Hepatocyte (in vitro differentiated cells): ENCODE data around the gene MLLT1. TPM values are rescaled to one million over a fixed set of nuclear protein-coding genes. Genes with fewer than 3 reads are reported as not detected.

Source experiments
- DNase-seq: peaks from one replicate; pipeline ENCODE4 v3.0.0-alpha.2; 2016; ENCODE audit warnings: low spot score
- H2AFZ ChIP-seq: fragments of 200-600 bp; sonication (generic); 2 replicates; pipeline ENCODE4 v1.6.0; 2016; ENCODE audit warnings: antibody characterized with exemption, mild to moderate bottlenecking
- H3K27ac ChIP-seq: fragments of 200-600 bp; sonication (generic); 2 replicates; pipeline ENCODE4 v1.5.1; 2016; ENCODE audit warnings: mild to moderate bottlenecking
- H3K27me3 ChIP-seq: fragments of 200-600 bp; sonication (generic); 2 replicates; pipeline ENCODE4 v1.6.1; 2016
- H3K36me3 ChIP-seq: fragments of 200-600 bp; sonication (generic); replicated peaks from 2 replicates; pipeline ENCODE4 v1.5.1; 2016; ENCODE audit warnings: low read depth; ENCODE audit not compliant: insufficient read depth
- H3K4me1 ChIP-seq: fragments of 200-600 bp; sonication (generic); 2 replicates; pipeline ENCODE4 v1.5.1; 2016; ENCODE audit warnings: mild to moderate bottlenecking, moderate library complexity; ENCODE audit not compliant: insufficient read depth
- H3K4me2 ChIP-seq: fragments of 200-600 bp; sonication (generic); 2 replicates; pipeline ENCODE4 v1.6.0; 2016
- H3K4me3 ChIP-seq: fragments of 200-600 bp; sonication (generic); 2 replicates; pipeline ENCODE4 v1.5.1; 2016; ENCODE audit warnings: mild to moderate bottlenecking
- H3K79me2 ChIP-seq: fragments of 200-600 bp; sonication (generic); 2 replicates; pipeline ENCODE4 v1.6.0; 2017; ENCODE audit warnings: mild to moderate bottlenecking
- H3K9me2 ChIP-seq: fragments of 200-600 bp; sonication (generic); replicated peaks from 2 replicates; pipeline ENCODE4 v1.6.0; 2017; ENCODE audit warnings: mild to moderate bottlenecking; ENCODE audit not compliant: insufficient read depth
- H3K9me3 ChIP-seq: fragments of 200-600 bp; sonication (generic); 2 replicates; pipeline ENCODE4 v1.5.1; 2016; ENCODE audit warnings: low read depth, mild to moderate bottlenecking
- H4K20me1 ChIP-seq: fragments of 200-600 bp; sonication (generic); 2 replicates; pipeline ENCODE4 v1.6.0; 2016; ENCODE audit warnings: mild to moderate bottlenecking; ENCODE audit not compliant: insufficient read depth, poor library complexity, severe bottlenecking
- EZH2 ChIP-seq: fragments of 200-600 bp; sonication (generic); IDR thresholded peaks from 2 replicates; pipeline ENCODE4 v1.6.1; 2016; ENCODE audit warnings: antibody characterized with exemption, mild to moderate bottlenecking, borderline replicate concordance
- EZH2phosphoT487 ChIP-seq: fragments of 200-600 bp; sonication (generic); IDR thresholded peaks from one replicate; pipeline ENCODE4 v1.6.1; 2018; ENCODE audit warnings: antibody characterized with exemption, mild to moderate bottlenecking, low read depth, moderate library complexity; ENCODE audit not compliant: unreplicated experiment, severe bottlenecking
- WGBS: methylation state at CpG from one replicate; pipeline ENCODE4 v1.1.6; 2016; ENCODE audit warnings: low lambda C conversion rate; ENCODE audit errors: missing lambda C conversion rate; 5-methylcytosine and 5-hydroxymethylcytosine counted together
- polyA plus RNA-seq: library from polyadenylated mRNA; unstranded; fragments of >200 nt; fragmentation: Nextera tagmentation; extraction: Ambion mirVana; gene quantifications from 2 replicates; pipeline ENCODE4 v1.2.1, GENCODE V29; 2016
- total RNA-seq: library from RNA; depleted of rRNA; stranded (reverse); fragments of >200 nt; gene quantifications from 2 replicates; pipeline ENCODE4 v1.2.3, GENCODE V29; 2014
- TF ChIP-seq, protein P1 (sequence below): fragments of 200-600 bp; sonication (generic); IDR thresholded peaks from 2 replicates; pipeline ENCODE4 v1.5.1; 2016; ENCODE audit warnings: antibody characterized with exemption, mild to moderate bottlenecking; ENCODE audit not compliant: poor library complexity

Gene MLLT1
- total and polyA plus RNA-seq, 2 experiments from 2014 or later, result 17.2 to 23.3 TPM

DNA sequence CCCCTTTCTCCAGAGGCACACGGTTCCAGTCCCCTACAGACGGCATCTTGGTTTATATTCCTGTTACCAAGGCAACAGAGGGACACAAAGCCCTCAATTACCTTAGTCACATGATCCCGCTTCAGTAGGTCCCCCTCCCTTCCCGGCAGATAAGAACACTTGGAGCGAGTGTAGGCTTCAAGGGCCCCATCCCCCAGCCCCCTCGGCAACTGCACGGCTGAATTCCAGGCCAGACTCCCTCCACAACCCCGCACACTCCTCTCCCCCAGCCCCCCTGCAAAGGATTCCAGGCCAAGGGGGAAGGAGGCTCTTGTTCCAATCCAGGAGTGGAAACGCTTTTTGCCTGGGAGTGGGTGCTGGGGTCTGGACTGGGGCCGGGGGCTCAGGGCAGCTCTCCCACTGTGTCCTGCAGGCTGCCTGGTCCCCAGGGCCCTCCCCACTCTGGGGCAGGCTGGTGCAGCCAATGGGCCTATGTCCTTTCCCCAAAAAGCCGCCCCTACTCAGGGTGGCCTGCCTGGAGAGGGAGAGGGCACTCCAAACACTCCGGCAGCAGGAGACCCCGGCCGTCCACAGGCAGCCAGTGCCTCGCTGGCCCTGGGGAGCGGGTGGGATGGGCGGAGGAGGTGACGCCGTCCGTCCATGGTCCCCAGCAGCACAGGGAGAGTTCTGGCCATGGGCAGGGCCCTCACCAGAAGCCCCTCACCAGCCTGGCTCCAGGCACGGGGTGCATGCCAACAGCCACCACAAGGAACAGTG, 62.6 kb downstream of the MLLT1 start:
- H3K36me3 ChIP-seq, result no peaks in the 10 kb centered on the region
- TF ChIP-seq EZH2 (no peak), EZH2phosphoT487 (no peak)
- TF ChIP-seq, protein P1, sequence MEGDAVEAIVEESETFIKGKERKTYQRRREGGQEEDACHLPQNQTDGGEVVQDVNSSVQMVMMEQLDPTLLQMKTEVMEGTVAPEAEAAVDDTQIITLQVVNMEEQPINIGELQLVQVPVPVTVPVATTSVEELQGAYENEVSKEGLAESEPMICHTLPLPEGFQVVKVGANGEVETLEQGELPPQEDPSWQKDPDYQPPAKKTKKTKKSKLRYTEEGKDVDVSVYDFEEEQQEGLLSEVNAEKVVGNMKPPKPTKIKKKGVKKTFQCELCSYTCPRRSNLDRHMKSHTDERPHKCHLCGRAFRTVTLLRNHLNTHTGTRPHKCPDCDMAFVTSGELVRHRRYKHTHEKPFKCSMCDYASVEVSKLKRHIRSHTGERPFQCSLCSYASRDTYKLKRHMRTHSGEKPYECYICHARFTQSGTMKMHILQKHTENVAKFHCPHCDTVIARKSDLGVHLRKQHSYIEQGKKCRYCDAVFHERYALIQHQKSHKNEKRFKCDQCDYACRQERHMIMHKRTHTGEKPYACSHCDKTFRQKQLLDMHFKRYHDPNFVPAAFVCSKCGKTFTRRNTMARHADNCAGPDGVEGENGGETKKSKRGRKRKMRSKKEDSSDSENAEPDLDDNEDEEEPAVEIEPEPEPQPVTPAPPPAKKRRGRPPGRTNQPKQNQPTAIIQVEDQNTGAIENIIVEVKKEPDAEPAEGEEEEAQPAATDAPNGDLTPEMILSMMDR, result no peak
- no peak overlapping the region for H3K4me3 ChIP-seq

DNA sequence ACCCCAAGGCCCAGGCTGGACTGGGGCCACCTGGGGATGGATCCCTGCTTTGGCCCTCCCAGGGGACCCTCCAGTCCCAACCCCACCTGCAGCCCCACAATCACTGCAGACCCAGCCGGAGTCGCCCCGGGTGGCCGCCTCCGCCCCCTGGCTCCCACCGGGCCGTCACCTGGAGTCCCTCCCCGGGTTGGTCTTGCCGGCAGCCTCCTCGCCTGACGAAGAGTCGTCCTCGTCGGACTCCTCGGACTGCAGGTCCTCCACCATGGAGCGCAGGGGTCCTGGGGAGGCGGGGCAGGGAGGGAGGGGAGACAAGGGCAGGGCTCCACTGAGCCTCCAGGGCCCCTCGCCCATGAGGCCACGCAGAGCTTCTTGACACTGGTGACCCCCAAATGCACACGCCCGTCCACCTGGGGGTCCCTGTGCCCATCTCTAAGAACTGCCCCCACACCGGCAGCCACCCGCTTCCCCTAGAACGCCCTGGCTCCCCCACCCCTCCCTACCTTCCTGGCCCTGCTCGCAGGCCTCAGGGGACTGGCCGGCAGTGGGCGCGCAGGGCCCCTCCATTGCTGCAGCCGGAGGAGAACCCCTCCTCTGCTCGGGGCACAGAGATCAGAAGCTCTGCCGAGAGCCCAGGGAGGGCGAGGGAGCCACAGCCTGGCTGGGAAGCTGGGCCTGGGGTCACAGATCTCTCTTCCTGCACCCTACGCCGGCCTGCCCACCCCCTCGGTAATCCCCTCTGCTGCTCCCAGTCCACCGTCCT, 63.4 kb downstream of the MLLT1 start:
- peaks cover 40% of the 10 kb centered on the region for H3K4me1 ChIP-seq
- H2AFZ ChIP-seq, result no peak overlapping the region
- H3K27me3 ChIP-seq, result no peaks in the 10 kb centered on the region
- WGBS, result 66% methylated on average over 27 of the region's 36 CpGs
- H3K9me3 ChIP-seq, result no peaks in the 10 kb centered on the region
- H3K9me2 ChIP-seq, result no peaks in the 10 kb centered on the region
- TF ChIP-seq EZH2 (no peak), EZH2phosphoT487 (no peak)
- TF ChIP-seq, protein P1, result no peak
- no peaks in the 10 kb centered on the region for H4K20me1 ChIP-seq
- no peak for DNase-seq
- H3K36me3 ChIP-seq, result no peaks in the 10 kb centered on the region
- H3K79me2 ChIP-seq, result peaks cover 3% of the 10 kb centered on the region
- no peak overlapping the region for H3K4me3 ChIP-seq
- peak overlapping the region; percentile 72 for H3K4me2 ChIP-seq
- peak overlapping the region; percentile 83 for H3K27ac ChIP-seq

More for the DNA sequence above, 62.6 kb downstream of the MLLT1 start:
- H3K4me1 ChIP-seq, result peaks cover 40% of the 10 kb centered on the region
- DNase-seq, result peak; percentile 93
- no peaks in the 10 kb centered on the region for H3K27me3 ChIP-seq
- peak overlapping the region; percentile 89 for H3K27ac ChIP-seq
- no peak overlapping the region for H2AFZ ChIP-seq
- H4K20me1 ChIP-seq, result no peaks in the 10 kb centered on the region
- no peaks in the 10 kb centered on the region for H3K9me3 ChIP-seq
- WGBS, result 28% methylated on average over 17 of the region's 21 CpGs
- H3K4me2 ChIP-seq, result peak overlapping the region; percentile 72
- H3K9me2 ChIP-seq, result no peaks in the 10 kb centered on the region
- peaks cover 3% of the 10 kb centered on the region for H3K79me2 ChIP-seq

DNA sequence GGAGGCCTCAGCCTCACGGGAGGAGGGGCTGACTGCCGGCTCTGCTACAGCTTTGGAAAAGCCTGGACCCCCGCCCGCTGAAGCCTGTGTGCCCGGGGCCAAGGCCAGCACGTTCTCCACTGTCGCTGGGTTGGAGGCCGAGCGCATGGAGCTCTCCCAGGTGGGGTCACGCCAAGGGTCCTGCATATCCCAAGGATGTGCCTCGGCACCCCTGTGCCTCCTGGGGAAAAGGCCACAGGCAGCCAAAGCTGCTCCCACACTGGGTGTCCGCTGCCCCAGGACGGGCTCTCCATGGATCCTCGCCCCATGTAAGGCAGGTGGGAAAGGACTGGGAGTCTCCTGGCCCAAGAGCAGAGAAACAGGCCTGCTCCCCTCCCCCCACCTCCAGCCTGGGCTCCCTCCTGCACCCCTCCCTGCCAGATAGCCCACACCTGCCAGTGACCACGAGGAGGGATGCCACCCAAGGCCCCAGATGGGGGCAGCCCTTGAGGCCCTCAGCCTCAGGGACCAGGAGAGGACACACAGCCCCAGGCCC, 64.0 kb downstream of the MLLT1 start:
- H3K9me3 ChIP-seq, result no peaks in the 10 kb centered on the region
- peaks cover 3% of the 10 kb centered on the region for H3K79me2 ChIP-seq
- H4K20me1 ChIP-seq, result no peaks in the 10 kb centered on the region
- H3K4me3 ChIP-seq, result no peak overlapping the region
- no peak overlapping the region for H3K4me2 ChIP-seq
- H3K4me1 ChIP-seq, result peaks cover 40% of the 10 kb centered on the region
- H3K36me3 ChIP-seq, result no peaks in the 10 kb centered on the region
- no peaks in the 10 kb centered on the region for H3K27me3 ChIP-seq
- DNase-seq, result no peak
- no peak for TF ChIP-seq EZH2phosphoT487
- TF ChIP-seq EZH2, result no peak
- TF ChIP-seq, protein P1, result no peak
- no peaks in the 10 kb centered on the region for H3K9me2 ChIP-seq
- no peak overlapping the region for H3K27ac ChIP-seq
- WGBS, result 94% methylated on average over 15 of the region's 15 CpGs
- no peak overlapping the region for H2AFZ ChIP-seq
